Mesendoderm (in vitro differentiated cells): ENCODE measurements around the gene CTNNA1.

Experiments used
- DNase-seq: peaks from one replicate; pipeline ENCODE4 v3.0.0; 2013
- H2AK5ac ChIP-seq: 2 replicates; pipeline ENCODE4 v1.6.1; 2013; ENCODE audit warnings: low read length, inconsistent platforms
- H2BK120ac ChIP-seq: 2 replicates; pipeline ENCODE4 v1.6.1; 2013; ENCODE audit warnings: low read depth, mild to moderate bottlenecking, low read length, moderate library complexity, mixed read lengths
- H2BK15ac ChIP-seq: replicated peaks from 2 replicates; pipeline ENCODE4 v1.6.1; 2013; ENCODE audit warnings: low read depth, mild to moderate bottlenecking, moderate library complexity
- H2BK5ac ChIP-seq: 2 replicates; pipeline ENCODE4 v1.6.1; 2013; ENCODE audit warnings: low read length, inconsistent platforms
- H3K18ac ChIP-seq: 2 replicates; pipeline ENCODE4 v1.6.1; 2013; ENCODE audit warnings: mild to moderate bottlenecking, low read length, mixed read lengths
- H3K23ac ChIP-seq: one replicate; pipeline ENCODE4 v1.6.1; 2013; ENCODE audit warnings: low read length
- H3K27ac ChIP-seq: 2 replicates; pipeline ENCODE4 v1.5.1; 2013; ENCODE audit warnings: low read depth, mild to moderate bottlenecking, inconsistent platforms, low read length, moderate library complexity
- H3K27me3 ChIP-seq: 2 replicates; pipeline ENCODE4 v1.6.1; 2013; ENCODE audit warnings: low read length, control low read depth, mild to moderate bottlenecking, inconsistent platforms; ENCODE audit not compliant: insufficient read depth, poor library complexity
- H3K36me3 ChIP-seq: 2 replicates; pipeline ENCODE4 v1.6.1; 2013; ENCODE audit warnings: low read length, inconsistent platforms; ENCODE audit not compliant: control insufficient read depth, insufficient read depth
- H3K4ac ChIP-seq: one replicate; pipeline ENCODE4 v1.6.1; 2013; ENCODE audit warnings: low read depth, mild to moderate bottlenecking, low read length, moderate library complexity
- H3K4me1 ChIP-seq: 2 replicates; pipeline ENCODE4 v1.6.1; 2013; ENCODE audit warnings: low read depth, low read length, inconsistent platforms; ENCODE audit not compliant: control insufficient read depth
- H3K4me2 ChIP-seq: 2 replicates; pipeline ENCODE4 v1.6.1; 2013; ENCODE audit warnings: low read length
- H3K4me3 ChIP-seq: 2 replicates; pipeline ENCODE4 v1.5.1; 2013; ENCODE audit warnings: mild to moderate bottlenecking, low read length
- H3K56ac ChIP-seq: one replicate; pipeline ENCODE4 v1.6.1; 2013; ENCODE audit warnings: low read length
- H3K79me1 ChIP-seq: 2 replicates; pipeline ENCODE4 v1.6.1; 2013; ENCODE audit warnings: low read length, inconsistent platforms
- H3K79me2 ChIP-seq: 2 replicates; pipeline ENCODE4 v1.6.1; 2013; ENCODE audit warnings: mild to moderate bottlenecking, low read length; ENCODE audit not compliant: control insufficient read depth, insufficient read depth
- H3K9ac ChIP-seq: 2 replicates; pipeline ENCODE4 v1.6.1; 2013; ENCODE audit warnings: low read length, inconsistent platforms
- H4K5ac ChIP-seq: one replicate; pipeline ENCODE4 v1.6.1; 2013; ENCODE audit warnings: low read length
- H4K8ac ChIP-seq: one replicate; pipeline ENCODE4 v1.6.1; 2013; ENCODE audit warnings: low read depth, mild to moderate bottlenecking, control low read depth, low read length, moderate library complexity
- WGBS: extraction: QIAGEN DNeasy Blood & Tissue Kit; methylation state at CpG from one replicate; pipeline ENCODE4 v1.1.7; 2013; ENCODE audit warnings: low lambda C conversion rate, missing lambda C conversion rate; ENCODE audit not compliant: insufficient coverage; ENCODE audit errors: extremely low coverage; 5-methylcytosine and 5-hydroxymethylcytosine counted together

Gene CTNNA1

DNA sequence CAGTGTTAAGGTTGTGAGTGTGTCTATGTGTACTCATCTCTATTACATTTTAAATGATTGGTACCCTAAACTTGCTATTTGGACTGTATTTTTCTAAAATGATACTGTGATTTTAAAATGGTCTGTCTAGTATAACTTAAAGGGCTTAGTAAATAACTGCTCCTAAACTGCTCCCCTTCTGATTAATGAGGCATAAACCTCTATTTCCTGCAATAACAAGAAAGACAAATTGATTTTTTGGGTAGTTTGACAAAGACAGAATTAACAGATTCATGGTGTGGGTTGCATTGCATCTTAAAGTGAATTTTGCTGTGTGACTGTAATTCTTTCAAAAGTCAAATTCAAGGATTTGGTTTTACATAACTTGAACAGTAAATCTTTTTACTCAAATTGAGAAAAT is 130.0 kb downstream of the CTNNA1 start:
- no peak overlapping the region for H3K4me3 ChIP-seq
- H3K36me3 ChIP-seq = no peaks in the 10 kb centered on the region
- no peak overlapping the region for H3K9ac ChIP-seq
- no peak overlapping the region for H4K5ac ChIP-seq
- H4K8ac ChIP-seq = no peak overlapping the region
- H2BK15ac ChIP-seq = no peak overlapping the region
- no peaks in the 10 kb centered on the region for H3K27me3 ChIP-seq
- peaks cover 13% of the 10 kb centered on the region for H3K79me2 ChIP-seq
- H3K27ac ChIP-seq = no peak overlapping the region
- no peak overlapping the region for H3K4me2 ChIP-seq
- H3K23ac ChIP-seq = no peak overlapping the region
- no peak overlapping the region for H3K56ac ChIP-seq
- no peak overlapping the region for H2BK5ac ChIP-seq
- H3K79me1 ChIP-seq = peaks cover 14% of the 10 kb centered on the region
- H3K4ac ChIP-seq = no peak overlapping the region
- no peak overlapping the region for H2BK120ac ChIP-seq
- H2AK5ac ChIP-seq = no peak overlapping the region
- no peak for DNase-seq
- peaks cover 9% of the 10 kb centered on the region for H3K4me1 ChIP-seq
- no peak overlapping the region for H3K18ac ChIP-seq

DNA sequence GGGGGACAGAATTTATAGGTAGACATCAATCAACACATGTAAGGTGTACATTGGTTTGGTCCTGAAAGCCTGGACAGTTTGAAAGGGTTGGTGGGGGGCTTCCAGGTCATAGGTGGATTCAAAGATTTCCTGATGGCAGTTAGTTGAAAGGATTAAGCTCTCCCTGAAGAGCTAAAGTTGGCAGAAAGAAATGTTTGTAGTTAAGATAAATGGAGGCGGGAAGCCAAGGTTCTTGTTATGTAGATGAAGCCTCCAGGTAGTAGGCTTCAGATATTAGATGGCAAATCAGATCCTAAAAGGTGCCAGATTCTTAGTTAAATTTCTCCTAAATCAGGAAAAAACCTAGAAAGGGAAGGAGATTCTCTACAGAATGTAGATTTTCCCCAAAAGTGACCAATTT is 130.9 kb downstream of the CTNNA1 start:
- Histone ChIP-seq H3K27me3 (no peaks in the 10 kb centered on the region), H3K36me3 (peaks cover 2% of the 10 kb centered on the region), H2BK120ac (no peak overlapping the region), H2BK5ac (no peak overlapping the region), H3K4me1 (peaks cover 9% of the 10 kb centered on the region), H3K56ac (no peak overlapping the region), H3K4ac (no peak overlapping the region), H3K4me2 (no peak overlapping the region), H3K79me1 (peaks cover 12% of the 10 kb centered on the region), H3K4me3 (no peak overlapping the region), H3K79me2 (peaks cover 10% of the 10 kb centered on the region), H3K18ac (no peak overlapping the region), H3K23ac (no peak overlapping the region), H4K8ac (no peak overlapping the region), H4K5ac (no peak overlapping the region), H3K27ac (peak overlapping the region; percentile 31), H2AK5ac (no peak overlapping the region), H2BK15ac (no peak overlapping the region), H3K9ac (no peak overlapping the region)
- no CpG with 5 or more reads among the region's 1 CpG for WGBS
- peak; percentile 53 for DNase-seq

DNA sequence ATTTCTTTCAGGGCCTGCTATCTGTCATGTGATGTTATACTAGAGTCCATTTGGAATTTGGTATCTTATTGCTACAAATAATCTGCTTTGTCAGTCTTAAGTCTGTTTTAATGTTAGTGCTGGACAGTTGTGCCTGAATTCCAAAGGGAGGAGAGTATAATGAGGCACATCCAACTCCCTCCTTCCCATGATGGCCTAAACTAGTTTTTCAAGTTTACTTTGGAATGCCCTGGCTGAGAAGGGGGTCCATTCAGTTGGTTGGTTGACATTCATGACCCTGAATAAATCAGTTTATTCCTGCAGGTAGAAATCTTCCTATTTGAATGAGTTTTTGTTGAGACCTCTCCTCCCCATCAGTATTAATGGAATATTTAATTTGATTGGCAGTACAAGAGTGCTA is 131.3 kb downstream of the CTNNA1 start:
- Histone ChIP-seq H3K4me3 (no peak overlapping the region), H3K4me2 (no peak overlapping the region), H4K5ac (no peak overlapping the region), H3K79me1 (peaks cover 10% of the 10 kb centered on the region), H3K79me2 (peaks cover 10% of the 10 kb centered on the region), H3K4ac (no peak overlapping the region), H2BK5ac (no peak overlapping the region), H3K27ac (no peak overlapping the region), H3K18ac (no peak overlapping the region), H3K27me3 (no peaks in the 10 kb centered on the region), H2BK120ac (no peak overlapping the region), H3K56ac (no peak overlapping the region), H3K23ac (no peak overlapping the region), H3K4me1 (peaks cover 9% of the 10 kb centered on the region), H3K36me3 (peaks cover 5% of the 10 kb centered on the region), H3K9ac (no peak overlapping the region), H2BK15ac (no peak overlapping the region), H2AK5ac (no peak overlapping the region), H4K8ac (no peak overlapping the region)
- peak; percentile 60 for DNase-seq

DNA sequence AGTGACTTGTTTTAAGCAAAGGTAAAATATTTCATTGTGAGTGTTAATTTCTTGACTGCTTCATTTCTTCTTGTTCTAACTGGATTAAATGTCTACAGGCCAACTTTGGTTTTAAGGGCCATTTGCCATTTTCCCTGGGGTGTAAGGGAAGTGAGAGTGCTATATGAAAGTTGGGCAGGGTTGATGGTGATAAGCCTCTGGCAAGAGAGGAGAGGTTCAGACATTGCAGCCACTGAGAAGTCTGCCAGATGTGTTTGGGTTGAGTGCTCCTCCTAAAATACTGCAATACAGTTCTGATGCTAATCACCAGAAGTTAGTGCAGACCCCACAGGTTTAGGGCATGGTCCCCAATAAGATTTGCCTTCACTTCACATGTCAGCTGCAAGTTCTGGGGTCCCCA is 136.8 kb downstream of the CTNNA1 start:
- H2AK5ac ChIP-seq = no peak overlapping the region
- H3K79me1 ChIP-seq = peaks cover 3% of the 10 kb centered on the region
- no peak overlapping the region for H3K56ac ChIP-seq
- H4K8ac ChIP-seq = no peak overlapping the region
- no peak overlapping the region for H3K27ac ChIP-seq
- no peak overlapping the region for H3K18ac ChIP-seq
- H3K79me2 ChIP-seq = no peaks in the 10 kb centered on the region
- no peak overlapping the region for H2BK120ac ChIP-seq
- no peak for DNase-seq
- peaks cover 7% of the 10 kb centered on the region for H3K36me3 ChIP-seq
- H2BK5ac ChIP-seq = no peak overlapping the region
- H2BK15ac ChIP-seq = no peak overlapping the region
- no peak overlapping the region for H3K23ac ChIP-seq
- no peaks in the 10 kb centered on the region for H3K27me3 ChIP-seq
- H3K4ac ChIP-seq = no peak overlapping the region
- no peak overlapping the region for H3K4me2 ChIP-seq
- H4K5ac ChIP-seq = no peak overlapping the region
- H3K9ac ChIP-seq = no peak overlapping the region
- no peaks in the 10 kb centered on the region for H3K4me1 ChIP-seq
- H3K4me3 ChIP-seq = no peak overlapping the region

DNA sequence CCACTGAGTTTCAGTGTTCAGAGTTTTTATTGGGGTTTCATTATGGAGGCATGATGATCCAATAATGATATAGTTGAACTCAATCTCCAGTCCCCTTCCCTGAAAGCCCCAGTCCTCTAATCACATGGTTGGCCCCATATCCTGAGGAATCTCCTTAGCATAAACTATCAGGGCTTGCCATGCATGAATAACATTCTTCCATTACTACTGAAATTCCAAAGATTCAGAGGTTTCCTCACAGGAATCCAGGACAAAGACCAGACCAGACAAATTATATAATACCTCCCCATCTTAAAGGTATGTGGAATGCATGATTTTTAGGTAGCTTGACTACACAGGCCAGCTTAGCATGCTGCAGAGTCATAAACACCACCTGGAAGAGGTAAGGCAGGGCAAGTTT is 137.4 kb downstream of the CTNNA1 start:
- no peak overlapping the region for H3K27ac ChIP-seq
- H3K79me1 ChIP-seq = peaks cover 3% of the 10 kb centered on the region
- no peaks in the 10 kb centered on the region for H3K79me2 ChIP-seq
- H3K4ac ChIP-seq = no peak overlapping the region
- no peak overlapping the region for H3K4me3 ChIP-seq
- no peak overlapping the region for H3K56ac ChIP-seq
- H4K8ac ChIP-seq = no peak overlapping the region
- H2BK5ac ChIP-seq = no peak overlapping the region
- peaks cover 7% of the 10 kb centered on the region for H3K36me3 ChIP-seq
- no peak overlapping the region for H2BK15ac ChIP-seq
- no peak overlapping the region for H3K18ac ChIP-seq
- no peak overlapping the region for H3K9ac ChIP-seq
- H3K4me2 ChIP-seq = no peak overlapping the region
- DNase-seq = peak; percentile 44
- H4K5ac ChIP-seq = no peak overlapping the region
- H3K23ac ChIP-seq = no peak overlapping the region
- H3K27me3 ChIP-seq = no peaks in the 10 kb centered on the region
- no peak overlapping the region for H2BK120ac ChIP-seq
- H3K4me1 ChIP-seq = no peaks in the 10 kb centered on the region
- no peak overlapping the region for H2AK5ac ChIP-seq

DNA sequence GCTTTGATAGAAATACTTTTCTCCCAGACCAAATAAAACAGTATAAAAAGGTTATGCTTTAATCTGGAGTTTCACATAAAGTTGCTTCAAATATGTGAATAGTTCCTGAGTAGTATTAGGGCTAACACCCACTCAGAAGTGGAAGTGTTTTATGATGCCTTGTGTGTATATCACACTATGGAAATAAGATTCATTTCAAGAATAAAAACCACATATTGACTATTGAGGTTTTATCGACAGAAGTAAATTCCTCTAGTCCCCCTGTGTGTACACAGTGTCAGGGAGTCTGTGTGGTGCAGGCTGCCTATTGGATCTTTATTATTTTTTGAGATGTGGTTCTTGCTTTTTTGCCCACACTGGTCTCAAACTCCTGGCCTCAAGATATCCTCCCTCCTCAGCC is 142.7 kb downstream of the CTNNA1 start:
- Histone ChIP-seq H3K79me1 (peaks cover 2% of the 10 kb centered on the region), H3K18ac (no peak overlapping the region), H3K23ac (no peak overlapping the region), H3K56ac (no peak overlapping the region), H3K36me3 (no peaks in the 10 kb centered on the region), H2BK5ac (no peak overlapping the region), H4K5ac (no peak overlapping the region), H3K4me3 (no peak overlapping the region), H2BK120ac (no peak overlapping the region), H4K8ac (no peak overlapping the region), H3K4ac (no peak overlapping the region), H2AK5ac (no peak overlapping the region), H3K79me2 (no peaks in the 10 kb centered on the region), H3K4me1 (no peaks in the 10 kb centered on the region), H3K27ac (no peak overlapping the region), H3K4me2 (no peak overlapping the region), H2BK15ac (no peak overlapping the region), H3K27me3 (no peaks in the 10 kb centered on the region), H3K9ac (no peak overlapping the region)
- no peak for DNase-seq
- WGBS = no CpG with 5 or more reads among the region's 1 CpG
